Measurements from ENCODE around the gene HYLS1.

DNA sequence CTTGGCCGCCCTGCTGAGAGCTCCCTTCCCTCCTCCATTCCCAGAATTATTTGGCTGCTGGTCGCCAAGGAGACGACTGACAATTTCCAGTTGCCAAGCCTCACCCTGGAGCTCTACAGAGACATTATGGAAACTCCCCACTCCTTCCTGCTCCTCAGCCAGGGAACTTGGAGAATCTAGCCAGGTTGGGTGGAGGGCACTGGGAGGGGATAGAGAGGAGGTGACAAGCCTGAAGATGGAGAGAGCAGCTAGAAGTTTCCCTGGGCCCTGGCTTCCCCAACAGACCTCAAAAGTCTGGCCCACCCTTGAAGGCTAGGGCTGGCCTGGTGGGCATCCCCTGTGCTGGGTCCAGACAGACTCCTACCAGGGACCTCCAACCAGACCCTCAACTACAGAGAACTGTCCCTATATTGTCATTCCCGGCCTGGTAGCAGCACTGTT, 51.6 kb downstream of the HYLS1 start:
- TF ChIP-seq, protein P1, sequence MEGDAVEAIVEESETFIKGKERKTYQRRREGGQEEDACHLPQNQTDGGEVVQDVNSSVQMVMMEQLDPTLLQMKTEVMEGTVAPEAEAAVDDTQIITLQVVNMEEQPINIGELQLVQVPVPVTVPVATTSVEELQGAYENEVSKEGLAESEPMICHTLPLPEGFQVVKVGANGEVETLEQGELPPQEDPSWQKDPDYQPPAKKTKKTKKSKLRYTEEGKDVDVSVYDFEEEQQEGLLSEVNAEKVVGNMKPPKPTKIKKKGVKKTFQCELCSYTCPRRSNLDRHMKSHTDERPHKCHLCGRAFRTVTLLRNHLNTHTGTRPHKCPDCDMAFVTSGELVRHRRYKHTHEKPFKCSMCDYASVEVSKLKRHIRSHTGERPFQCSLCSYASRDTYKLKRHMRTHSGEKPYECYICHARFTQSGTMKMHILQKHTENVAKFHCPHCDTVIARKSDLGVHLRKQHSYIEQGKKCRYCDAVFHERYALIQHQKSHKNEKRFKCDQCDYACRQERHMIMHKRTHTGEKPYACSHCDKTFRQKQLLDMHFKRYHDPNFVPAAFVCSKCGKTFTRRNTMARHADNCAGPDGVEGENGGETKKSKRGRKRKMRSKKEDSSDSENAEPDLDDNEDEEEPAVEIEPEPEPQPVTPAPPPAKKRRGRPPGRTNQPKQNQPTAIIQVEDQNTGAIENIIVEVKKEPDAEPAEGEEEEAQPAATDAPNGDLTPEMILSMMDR (IDR thresholded peaks at IDR 0.05), result no peak
- TF ChIP-seq POLR2A (IDR thresholded peaks at IDR 0.05) (no peak), POLR2AphosphoS5 (IDR thresholded peaks at IDR 0.05; ENCODE audit: insufficient read depth in 1 of 2, low read depth in 1 of 2) (no peak)
